GM19099 (cell line): Measurements from ENCODE around the gene TMEM183A.
A peak's percentile ranks its signal among the peaks of the same experiment; 100 is the strongest.

Source experiments
- POLR2A ChIP-seq: IDR thresholded peaks from 3 replicates; pipeline ENCODE4 v1.6.1; 2011; ENCODE audit warnings: low read depth; ENCODE audit not compliant: insufficient read length; ENCODE audit errors: extremely low read depth

TMEM183A gene

GRCh38 chr1:203017692-203018091 lies 10.5 kb downstream of the TMEM183A start:
- TF ChIP-seq POLR2A = no peak

GRCh38 chr1:203025686-203026030 lies 18.5 kb downstream of the TMEM183A start:
- no peak for TF ChIP-seq POLR2A

- TF ChIP-seq POLR2A = peak; percentile 30
Observed at GRCh38 chr1:203026031-203026665, 19.0 kb downstream of the TMEM183A start, which contains the start of gene PPFIA4. Gene PPFIA4, plus strand, starts transcription at chr1:203026491. Its CDS starts 12,518 bp downstream, at chr1:203039009.

GRCh38 chr1:203026666-203027663 lies 19.8 kb downstream of the TMEM183A start:
- TF ChIP-seq POLR2A = no peak

- TF ChIP-seq POLR2A = no peak
Observed at GRCh38 chr1:203028067-203028783, 21.1 kb downstream of the TMEM183A start.

- no peak for TF ChIP-seq POLR2A
Observed at GRCh38 chr1:203028784-203029553, 21.8 kb downstream of the TMEM183A start.

GRCh38 chr1:203031467-203031866 lies 24.3 kb downstream of the TMEM183A start:
- TF ChIP-seq POLR2A = no peak

GRCh38 chr1:203033287-203033686 lies 26.1 kb downstream of the TMEM183A start:
- TF ChIP-seq POLR2A = no peak

GRCh38 chr1:203033917-203034316 lies 26.7 kb downstream of the TMEM183A start:
- TF ChIP-seq POLR2A = no peak

GRCh38 chr1:203034422-203035110 lies 27.4 kb downstream of the TMEM183A start:
- TF ChIP-seq POLR2A = no peak

GRCh38 chr1:203035111-203036000 lies 28.2 kb downstream of the TMEM183A start:
- no peak for TF ChIP-seq POLR2A

- no peak for TF ChIP-seq POLR2A
Observed at GRCh38 chr1:203036135-203036534, 29.0 kb downstream of the TMEM183A start.

- TF ChIP-seq POLR2A = no peak
Observed at GRCh38 chr1:203036537-203036936, 29.4 kb downstream of the TMEM183A start.
